Measurements from ENCODE around the gene CYB5B.

- no peak for TF ChIP-seq CTCF (IDR thresholded peaks at IDR 0.05; ENCODE audit: extremely low read depth in 1 of 2, insufficient read depth in 1 of 2, low read depth in 1 of 2, low read length in 2 of 2)
- TF ChIP-seq EZH2 (IDR thresholded peaks at IDR 0.05; ENCODE audit: borderline replicate concordance, low read depth, low read length, severe bottlenecking) = no peak
- no peak for TF ChIP-seq POLR2AphosphoS5 (IDR thresholded peaks at IDR 0.05; ENCODE audit: insufficient read depth, low read depth, low read length)
- TF ChIP-seq JUN (IDR thresholded peaks at IDR 0.05; ENCODE audit: borderline replicate concordance, insufficient read depth, insufficient read length, low read depth) = peak; percentile 69
- no peak for TF ChIP-seq MAX (IDR thresholded peaks at IDR 0.05; ENCODE audit: insufficient read depth, insufficient read length)
- no peak for TF ChIP-seq POLR2A (IDR thresholded peaks at IDR 0.05; ENCODE audit: low read depth, low read length)
- no peak for TF ChIP-seq GATA2 (IDR thresholded peaks at IDR 0.05; ENCODE audit: insufficient read depth, insufficient read length, low read depth, low read length)
- peak; percentile 39 for TF ChIP-seq FOS (IDR thresholded peaks at IDR 0.05; ENCODE audit: borderline replicate concordance, insufficient read depth, low read length)
- no peak for TF ChIP-seq MYC (IDR thresholded peaks at IDR 0.05; ENCODE audit: low read depth, low read length)
Measured at GRCh38 chr16:69381231-69381630, 43.2 kb upstream of the CYB5B start.

Data from endothelial cell of umbilical vein (primary cell).